BE2C (cell line): Measurements from ENCODE around the gene SSPN. TPM values are rescaled to one million over a fixed set of nuclear protein-coding genes. Genes with fewer than 3 reads are reported as not detected.
A peak's percentile ranks its signal among the peaks of the same experiment; 100 is the strongest.

ENCODE experiments used
- DNase-seq: peaks from one replicate; pipeline ENCODE4 v3.0.0-alpha.2; 2020
- H3K27me3 ChIP-seq: fragments of 250-450 bp; sonication (Bioruptor Pico); 2 replicates; pipeline ENCODE4 v1.5.1; 2020; ENCODE audit warnings: mild to moderate bottlenecking
- H3K36me3 ChIP-seq: fragments of 250-450 bp; sonication (Bioruptor Pico); 2 replicates; pipeline ENCODE4 v1.5.1; 2020; ENCODE audit warnings: mild to moderate bottlenecking
- H3K4me1 ChIP-seq: fragments of 250-450 bp; sonication (Bioruptor Pico); 2 replicates; pipeline ENCODE4 v1.5.1; 2020
- H3K4me3 ChIP-seq: 2 replicates; pipeline ENCODE4 v1.5.1; 2011; ENCODE audit warnings: low read depth, low read length
- H3K9me3 ChIP-seq: fragments of 250-450 bp; sonication (Bioruptor Pico); 2 replicates; pipeline ENCODE4 v1.5.1; 2020
- CTCF ChIP-seq: IDR thresholded peaks from 2 replicates; pipeline ENCODE4 v1.5.1; 2012; ENCODE audit warnings: mild to moderate bottlenecking, low read depth, low read length
- polyA plus RNA-seq: library from polyadenylated mRNA; unstranded; fragments of >200 nt; gene quantifications from one replicate; pipeline ENCODE4 v1.2.1, GENCODE V29; 2012; ENCODE audit warnings: low read depth, missing spikeins; ENCODE audit not compliant: insufficient read length, insufficient read depth

Gene SSPN
- polyA plus RNA-seq = 2.6 TPM

GRCh38 chr12:26195250-26195640 is at the start of gene SSPN:
Gene SSPN (plus strand): TSS chr12:26195573. CDS start chr12:26195673, 100 bp downstream.
- H3K36me3 ChIP-seq = no peaks in the 10 kb centered on the region
- DNase-seq = peak; percentile 63
- TF ChIP-seq CTCF = no peak
- peaks cover 13% of the 10 kb centered on the region for H3K4me1 ChIP-seq
- H3K4me3 ChIP-seq = peak within 1 kb of the TSS; percentile 62
- H3K9me3 ChIP-seq = no peaks in the 10 kb centered on the region
- peaks cover 16% of the 10 kb centered on the region for H3K27me3 ChIP-seq

GRCh38 chr12:26148291-26148690 is 47.1 kb upstream of the SSPN start:
- no peak for DNase-seq
- TF ChIP-seq CTCF = no peak
- Histone ChIP-seq H3K9me3 (no peaks in the 10 kb centered on the region), H3K36me3 (no peaks in the 10 kb centered on the region), H3K27me3 (no peaks in the 10 kb centered on the region), H3K4me3 (no peak overlapping the region), H3K4me1 (no peaks in the 10 kb centered on the region)

GRCh38 chr12:26149968-26150500 is 45.3 kb upstream of the SSPN start:
- H3K27me3 ChIP-seq = no peaks in the 10 kb centered on the region
- DNase-seq = no peak

GRCh38 chr12:26150736-26151450 is 44.5 kb upstream of the SSPN start:
- Histone ChIP-seq H3K4me3 (no peak overlapping the region), H3K9me3 (no peaks in the 10 kb centered on the region), H3K36me3 (no peaks in the 10 kb centered on the region), H3K27me3 (no peaks in the 10 kb centered on the region), H3K4me1 (no peaks in the 10 kb centered on the region)
- TF ChIP-seq CTCF = no peak
- no peak for DNase-seq

More at GRCh38 chr12:26149968-26150500, 45.3 kb upstream of the SSPN start:
- no peaks in the 10 kb centered on the region for H3K36me3 ChIP-seq
- no peak for TF ChIP-seq CTCF
- no peaks in the 10 kb centered on the region for H3K4me1 ChIP-seq
- H3K4me3 ChIP-seq = no peak overlapping the region
- H3K9me3 ChIP-seq = no peaks in the 10 kb centered on the region

GRCh38 chr12:26152507-26153102 is 42.8 kb upstream of the SSPN start:
- no peaks in the 10 kb centered on the region for H3K9me3 ChIP-seq
- H3K4me3 ChIP-seq = no peak overlapping the region
- no peaks in the 10 kb centered on the region for H3K36me3 ChIP-seq
- TF ChIP-seq CTCF = no peak
- no peak for DNase-seq
- no peaks in the 10 kb centered on the region for H3K4me1 ChIP-seq
- H3K27me3 ChIP-seq = no peaks in the 10 kb centered on the region
